HG02588 (cell line): Measurements from ENCODE around the gene DOCK10.
"Not testable (repeated sequence)": the region's sequence is repeated elsewhere in the genome, so short reads cannot be mapped to it uniquely, and the experiment has no call there.

Experiments
- ATAC-seq: cut with Tn5 transposase; IDR thresholded peaks from one replicate; pipeline ENCODE4 v1.9.1; 2021; ENCODE audit warnings: mild to moderate bottlenecking, moderate library complexity; ENCODE audit not compliant: unreplicated experiment

The DOCK10 gene

GRCh38 chr2:224925061-224925809, 117.0 kb downstream of the DOCK10 start:
- ATAC-seq: peak; percentile 33

GRCh38 chr2:224924631-224925030, 117.6 kb downstream of the DOCK10 start:
- no peak for ATAC-seq

GRCh38 chr2:224922142-224922727, 120.0 kb downstream of the DOCK10 start:
- ATAC-seq: peak; percentile 54

GRCh38 chr2:224919472-224920110, 122.7 kb downstream of the DOCK10 start:
- no peak for ATAC-seq

GRCh38 chr2:224918626-224919471, 123.4 kb downstream of the DOCK10 start:
- no peak for ATAC-seq

- not testable (repeated sequence) for ATAC-seq
These were observed 125.0 kb downstream of the DOCK10 start for GRCh38 chr2:224917246-224917645.

GRCh38 chr2:224915136-224915535, 127.1 kb downstream of the DOCK10 start:
- no peak for ATAC-seq

GRCh38 chr2:224910574-224910925, 131.7 kb downstream of the DOCK10 start:
- no peak for ATAC-seq

- peak; percentile 50 for ATAC-seq
These were observed 132.2 kb downstream of the DOCK10 start for GRCh38 chr2:224909885-224910573.

GRCh38 chr2:224908818-224909217, 133.4 kb downstream of the DOCK10 start:
- ATAC-seq: no peak

GRCh38 chr2:224904381-224904780, 137.9 kb downstream of the DOCK10 start:
- no peak for ATAC-seq

GRCh38 chr2:224903621-224904020, 138.6 kb downstream of the DOCK10 start:
- no peak for ATAC-seq

GRCh38 chr2:224901121-224901676, 141.1 kb downstream of the DOCK10 start:
- ATAC-seq: no peak

GRCh38 chr2:224895377-224895776, 146.9 kb downstream of the DOCK10 start:
- ATAC-seq: no peak

- peak; percentile 88 for ATAC-seq
These were observed 147.9 kb downstream of the DOCK10 start for GRCh38 chr2:224894356-224894755.

- ATAC-seq: peak; percentile 32
These were observed 148.4 kb downstream of the DOCK10 start for GRCh38 chr2:224893848-224894247.

GRCh38 chr2:224892574-224893204, 149.6 kb downstream of the DOCK10 start:
- ATAC-seq: no peak

GRCh38 chr2:224890372-224890771, 151.9 kb downstream of the DOCK10 start:
- no peak for ATAC-seq

- ATAC-seq: no peak
These were observed 155.1 kb downstream of the DOCK10 start for GRCh38 chr2:224887141-224887540.
